Measurements from ENCODE around the gene LOXL3. TPM values are rescaled to one million over a fixed set of nuclear protein-coding genes. Genes with fewer than 3 reads are reported as not detected.

LOXL3 gene
- total and polyA plus RNA-seq, 12 donors: 3.6 to 26.4 (median 12.5) TPM

GRCh38 chr2:74497777-74498499 lies 55.8 kb downstream of the LOXL3 start:
- TF ChIP-seq POLR2A (IDR thresholded peaks at IDR 0.05): no peak
- no peak for TF ChIP-seq CTCF (IDR thresholded peaks at IDR 0.05)
- Histone ChIP-seq H3K4me1 (replicated peaks in 1 of 2) (peaks cover 6 to 30% of the 10 kb centered on the region in 2 donors), H3K4me3 (peak overlapping the region in 1 of 4 donors; percentile 39), H3K36me3 (replicated peaks in 1 of 2) (peaks cover 0 to 11% of the 10 kb centered on the region in 2 donors), H3K27ac (no peak overlapping the region), H3K9me3 (replicated peaks in 1 of 3) (no peaks in the 10 kb centered on the region), H3K27me3 (peaks cover 39% of the 10 kb centered on the region)
- intact Hi-C loops (cut with DNase I): no loop called here
- no peak for DNase-seq
- WGBS, 4 donors: 2 to 11% (median 3%) methylated on average over 14 to 61 of the region's 61 CpGs

DNA sequence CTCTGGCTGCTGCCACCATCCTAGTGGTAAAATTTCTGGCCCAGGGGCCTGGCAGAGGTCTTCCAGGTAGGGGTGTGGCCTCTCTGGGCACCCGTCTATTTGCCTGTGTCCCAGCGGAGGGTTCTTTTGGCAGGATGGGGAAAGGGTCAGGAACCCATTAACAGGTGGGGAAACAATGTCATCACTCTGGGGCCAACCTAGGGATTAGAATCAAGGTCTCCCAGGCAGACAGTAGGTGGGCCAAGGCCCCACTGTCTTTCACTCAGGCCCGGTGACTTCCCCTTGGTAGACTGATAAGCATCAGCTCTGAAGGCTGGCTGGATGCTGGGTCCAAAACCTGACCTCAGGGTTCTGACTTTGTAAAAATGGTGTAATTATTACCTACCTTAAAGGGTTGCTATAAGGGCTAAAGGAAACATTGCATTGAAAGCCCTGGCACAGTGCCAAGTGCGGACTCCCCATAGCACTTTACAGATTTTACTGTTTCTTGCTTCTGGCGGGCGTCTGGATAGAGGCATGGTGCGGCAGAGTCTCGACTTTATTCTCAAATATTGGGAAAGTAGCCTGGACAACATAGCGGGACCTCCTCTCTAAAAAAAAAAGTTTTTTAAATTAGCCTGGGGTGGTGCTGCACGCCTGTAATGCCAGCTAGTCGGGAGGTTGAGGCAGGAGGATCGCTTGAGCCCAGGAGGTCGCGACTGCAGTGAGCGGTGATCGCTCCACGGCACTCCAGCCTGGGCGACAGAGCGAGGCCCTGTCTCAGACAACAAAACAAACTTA lies 56.6 kb downstream of the LOXL3 start:
- Histone ChIP-seq H3K4me1 (replicated peaks in 1 of 2) (peaks cover 6 to 25% of the 10 kb centered on the region in 2 donors), H3K4me3 (peak overlapping the region in 1 of 4 donors; percentile 39), H3K27ac (no peak overlapping the region), H3K36me3 (replicated peaks in 1 of 2) (peaks cover 0 to 19% of the 10 kb centered on the region in 2 donors), H3K9me3 (replicated peaks in 1 of 3) (no peaks in the 10 kb centered on the region), H3K27me3 (peaks cover 36% of the 10 kb centered on the region)
- TF ChIP-seq CTCF (IDR thresholded peaks at IDR 0.05) (no peak), POLR2A (IDR thresholded peaks at IDR 0.05) (no peak)
- intact Hi-C loops (cut with DNase I): no loop called here
- WGBS, 4 donors: 47 to 50% (median 48%) methylated on average over 19 of the region's 19 CpGs
- DNase-seq: no peak

GRCh38 chr2:74495440-74495839 lies 58.3 kb downstream of the LOXL3 start:
- WGBS, 4 donors: 83 to 100% (median 90%) methylated on average over 1 of the region's 1 CpG
- H3K4me3 ChIP-seq: no peak overlapping the region
- no peak overlapping the region for H3K27ac ChIP-seq
- H3K27me3 ChIP-seq: peaks cover 29% of the 10 kb centered on the region
- DNase-seq: no peak
- no peak for TF ChIP-seq POLR2A (IDR thresholded peaks at IDR 0.05)
- TF ChIP-seq CTCF (IDR thresholded peaks at IDR 0.05): no peak
- no peaks in the 10 kb centered on the region for H3K9me3 ChIP-seq (replicated peaks in 1 of 3)
- H3K36me3 ChIP-seq (replicated peaks in 1 of 2): peaks cover 0 to 36% of the 10 kb centered on the region in 2 donors
- intact Hi-C loops (cut with DNase I): no loop called here
- peaks cover 6 to 25% of the 10 kb centered on the region in 2 donors for H3K4me1 ChIP-seq (replicated peaks in 1 of 2)

DNA sequence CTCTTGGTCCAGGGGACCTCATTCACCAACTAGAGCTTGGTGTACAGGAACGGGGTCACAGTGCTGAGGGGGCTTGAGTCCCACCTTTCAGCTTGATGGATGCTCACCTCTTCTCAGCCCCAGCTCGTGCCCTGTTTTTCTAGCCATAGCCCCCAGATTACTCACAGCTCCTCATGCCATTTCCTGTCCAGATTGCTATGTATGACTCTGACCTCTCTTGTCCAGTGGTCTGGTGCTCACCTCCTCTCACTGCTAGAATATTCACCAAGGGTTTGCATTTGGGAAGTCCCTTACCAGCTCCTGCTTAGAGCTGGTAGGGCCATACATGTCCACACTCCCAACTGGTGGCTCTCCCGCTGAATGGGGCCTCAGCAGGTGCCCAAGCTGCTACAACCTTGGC lies 60.2 kb downstream of the LOXL3 start:
- Histone ChIP-seq H3K4me3 (no peak overlapping the region), H3K36me3 (replicated peaks in 1 of 2) (peaks cover 0 to 44% of the 10 kb centered on the region in 2 donors), H3K27ac (no peak overlapping the region), H3K4me1 (replicated peaks in 1 of 2) (peaks cover 6 to 14% of the 10 kb centered on the region in 2 donors), H3K9me3 (replicated peaks in 1 of 3) (no peaks in the 10 kb centered on the region), H3K27me3 (peaks cover 12% of the 10 kb centered on the region)
- intact Hi-C loops (cut with DNase I): no loop called here
- DNase-seq: no peak
- no peak for TF ChIP-seq CTCF (IDR thresholded peaks at IDR 0.05)
- no peak for TF ChIP-seq POLR2A (IDR thresholded peaks at IDR 0.05)
- WGBS, 4 donors: 86 to 100% (median 92%) methylated on average over 3 of the region's 3 CpGs

All from adrenal gland (tissue), 12 donors.